ENCODE measurements around the gene TMEM260. TPM values are rescaled to one million over a fixed set of nuclear protein-coding genes. Genes with fewer than 3 reads are reported as not detected.

TMEM260 gene
- total RNA-seq, 5 donors from 2014 or later (not counting 1 experiment from before 2014, with no cell fraction given) = 24.4 to 31.8 (median 27.0) TPM

- no peaks in the 10 kb centered on the region for H3K9me3 Mint-ChIP-seq
- H3K36me3 ChIP-seq (ENCODE audit: control insufficient read depth in 2 of 2, extremely low read depth in 1 of 2, insufficient read depth in 1 of 2, low read length in 1 of 2) = no peaks in the 10 kb centered on the region
- DNase-seq (peak in 1 of 35 experiments; percentile 10), ATAC-seq (replicated peaks in 1 of 4) (no peak)
- no peaks in the 10 kb centered on the region for H3K9me3 ChIP-seq
- H3K36me3 Mint-ChIP-seq = peaks cover 12% of the 10 kb centered on the region
- 0% methylated on average over 1 of the region's 7 CpGs for WGBS (ENCODE audit: insufficient coverage)
- no peaks in the 10 kb centered on the region for H3K4me1 Mint-ChIP-seq
- POLR2A ChIA-PET = no interaction called here
- peaks cover 0 to 8% of the 10 kb centered on the region in 2 experiments for H3K27me3 ChIP-seq (replicated peaks in 1 of 2; ENCODE audit: control insufficient read depth in 2 of 2, extremely low read depth in 1 of 2, insufficient read depth in 2 of 2, low read length in 1 of 2)
- no peaks in the 10 kb centered on the region for H3K4me1 ChIP-seq (ENCODE audit: control insufficient read depth in 1 of 2, extremely low read depth in 1 of 2, insufficient read depth in 2 of 2, low read length in 2 of 2)
- no peak overlapping the region for H3K4me3 Mint-ChIP-seq
- H3K27me3 Mint-ChIP-seq = peaks cover 0 to 3% of the 10 kb centered on the region in 2 donors
- no peak overlapping the region for H3K27ac ChIP-seq (ENCODE audit: low read length)
- CTCF ChIA-PET = interaction anchor here (0.6 to 0.8 kb wide), 3 partner anchors 9 to 1341 kb away, joined by 3 to 4 read pairs (median 4); no protein-coding TSS in a partner anchor
- no peak overlapping the region for H3K27ac Mint-ChIP-seq
- no peak overlapping the region for H3K4me3 ChIP-seq (ENCODE audit: control insufficient read depth in 1 of 2, extremely low read depth in 1 of 2, low read length in 1 of 2)
Observed at GRCh38 chr14:56659964-56660551, 80.5 kb downstream of the TMEM260 start.

GRCh38 chr14:56660677-56661389 lies 81.2 kb downstream of the TMEM260 start:
- Mint-ChIP-seq H3K4me1 (no peaks in the 10 kb centered on the region), H3K27me3 (peaks cover 0 to 3% of the 10 kb centered on the region in 2 donors), H3K9me3 (peaks cover 0 to 7% (median 0%) of the 10 kb centered on the region in 3 donors), H3K4me3 (no peak overlapping the region), H3K27ac (no peak overlapping the region), H3K36me3 (peaks cover 17% of the 10 kb centered on the region)
- peaks cover 0 to 8% of the 10 kb centered on the region in 2 experiments for H3K27me3 ChIP-seq (replicated peaks in 1 of 2; ENCODE audit: control insufficient read depth in 2 of 2, extremely low read depth in 1 of 2, insufficient read depth in 2 of 2, low read length in 1 of 2)
- WGBS (ENCODE audit: insufficient coverage) = 74% methylated on average over 3 of the region's 6 CpGs
- H3K36me3 ChIP-seq (ENCODE audit: control insufficient read depth in 2 of 2, extremely low read depth in 1 of 2, insufficient read depth in 1 of 2, low read length in 1 of 2) = no peaks in the 10 kb centered on the region
- ChIA-PET POLR2A (interaction anchor here in 1 of 2 donors (0.6 kb wide), 1 partner anchor 628 kb away, joined by 13 read pairs; no protein-coding TSS in a partner anchor), CTCF (interaction anchor here in 1 of 2 donors (0.6 kb wide), 1 partner anchor 1066 kb away, joined by 7 read pairs; no protein-coding TSS in a partner anchor)
- no peak overlapping the region for H3K4me3 ChIP-seq (ENCODE audit: control insufficient read depth in 1 of 2, extremely low read depth in 1 of 2, low read length in 1 of 2)
- ATAC-seq (replicated peaks in 1 of 4) (no peak), DNase-seq (no peak)
- H3K27ac ChIP-seq (ENCODE audit: low read length) = no peak overlapping the region
- H3K9me3 ChIP-seq = no peaks in the 10 kb centered on the region
- H3K4me1 ChIP-seq (ENCODE audit: control insufficient read depth in 1 of 2, extremely low read depth in 1 of 2, insufficient read depth in 2 of 2, low read length in 2 of 2) = no peaks in the 10 kb centered on the region

GRCh38 chr14:56661478-56661877 lies 81.9 kb downstream of the TMEM260 start:
- no peak overlapping the region for H3K4me3 ChIP-seq (ENCODE audit: control insufficient read depth in 1 of 2, extremely low read depth in 1 of 2, low read length in 1 of 2)
- Mint-ChIP-seq H3K27me3 (peaks cover 0 to 3% of the 10 kb centered on the region in 2 donors), H3K27ac (no peak overlapping the region), H3K9me3 (peaks cover 3 to 11% (median 4%) of the 10 kb centered on the region in 3 donors), H3K4me3 (no peak overlapping the region), H3K36me3 (peaks cover 17% of the 10 kb centered on the region), H3K4me1 (no peaks in the 10 kb centered on the region)
- no peaks in the 10 kb centered on the region for H3K36me3 ChIP-seq (ENCODE audit: control insufficient read depth in 2 of 2, extremely low read depth in 1 of 2, insufficient read depth in 1 of 2, low read length in 1 of 2)
- no peaks in the 10 kb centered on the region for H3K4me1 ChIP-seq (ENCODE audit: control insufficient read depth in 1 of 2, extremely low read depth in 1 of 2, insufficient read depth in 2 of 2, low read length in 2 of 2)
- ATAC-seq (replicated peaks in 1 of 4) = no peak
- no CpG with 5 or more reads among the region's 1 CpG for WGBS (ENCODE audit: insufficient coverage)
- CTCF ChIA-PET = interaction anchor here in 1 of 2 donors (0.6 kb wide), 1 partner anchor 1067 kb away, joined by 7 read pairs; no protein-coding TSS in a partner anchor
- peaks cover 0 to 8% of the 10 kb centered on the region in 2 experiments for H3K27me3 ChIP-seq (replicated peaks in 1 of 2; ENCODE audit: control insufficient read depth in 2 of 2, extremely low read depth in 1 of 2, insufficient read depth in 2 of 2, low read length in 1 of 2)
- no peaks in the 10 kb centered on the region for H3K9me3 ChIP-seq
- POLR2A ChIA-PET = interaction anchor here in 1 of 2 donors (0.6 kb wide), 1 partner anchor 628 kb away, joined by 13 read pairs; no protein-coding TSS in a partner anchor
- no peak overlapping the region for H3K27ac ChIP-seq (ENCODE audit: low read length)
- no peak for DNase-seq

GRCh38 chr14:56664811-56665421 lies 85.3 kb downstream of the TMEM260 start:
- Mint-ChIP-seq H3K9me3 (peaks cover 3 to 16% (median 9%) of the 10 kb centered on the region in 3 donors), H3K27me3 (peaks cover 0 to 3% of the 10 kb centered on the region in 2 donors), H3K4me3 (no peak overlapping the region), H3K36me3 (peaks cover 17% of the 10 kb centered on the region), H3K27ac (no peak overlapping the region), H3K4me1 (no peaks in the 10 kb centered on the region)
- H3K27ac ChIP-seq (ENCODE audit: low read length) = no peak overlapping the region
- H3K4me1 ChIP-seq (ENCODE audit: control insufficient read depth in 1 of 2, extremely low read depth in 1 of 2, insufficient read depth in 2 of 2, low read length in 2 of 2) = no peaks in the 10 kb centered on the region
- H3K36me3 ChIP-seq (ENCODE audit: control insufficient read depth in 2 of 2, extremely low read depth in 1 of 2, insufficient read depth in 1 of 2, low read length in 1 of 2) = no peaks in the 10 kb centered on the region
- WGBS (ENCODE audit: insufficient coverage) = 88% methylated on average over 5 of the region's 12 CpGs
- ATAC-seq (replicated peaks in 1 of 4) (no peak), DNase-seq (no peak)
- CTCF ChIA-PET = interaction anchor here in 1 of 2 donors (0.6 to 0.7 kb wide), 2 partner anchors 154 to 1546 kb away, joined by 3 read pairs; no protein-coding TSS in a partner anchor
- H3K27me3 ChIP-seq (replicated peaks in 1 of 2; ENCODE audit: control insufficient read depth in 2 of 2, extremely low read depth in 1 of 2, insufficient read depth in 2 of 2, low read length in 1 of 2) = peaks cover 0 to 5% of the 10 kb centered on the region in 2 experiments
- POLR2A ChIA-PET = no interaction called here
- no peak overlapping the region for H3K4me3 ChIP-seq (ENCODE audit: control insufficient read depth in 1 of 2, extremely low read depth in 1 of 2, low read length in 1 of 2)
- H3K9me3 ChIP-seq = no peaks in the 10 kb centered on the region

- no peak for ATAC-seq (replicated peaks in 1 of 4)
- Histone ChIP-seq H3K36me3 (ENCODE audit: control insufficient read depth in 2 of 2, extremely low read depth in 1 of 2, insufficient read depth in 1 of 2, low read length in 1 of 2) (no peaks in the 10 kb centered on the region), H3K27ac (ENCODE audit: low read length) (no peak overlapping the region), H3K27me3 (replicated peaks in 1 of 2; ENCODE audit: control insufficient read depth in 2 of 2, extremely low read depth in 1 of 2, insufficient read depth in 2 of 2, low read length in 1 of 2) (peaks cover 0 to 5% of the 10 kb centered on the region in 2 experiments), H3K4me3 (ENCODE audit: control insufficient read depth in 1 of 2, extremely low read depth in 1 of 2, low read length in 1 of 2) (no peak overlapping the region), H3K4me1 (ENCODE audit: control insufficient read depth in 1 of 2, extremely low read depth in 1 of 2, insufficient read depth in 2 of 2, low read length in 2 of 2) (no peaks in the 10 kb centered on the region), H3K9me3 (no peaks in the 10 kb centered on the region)
- peaks cover 0 to 3% of the 10 kb centered on the region in 2 donors for H3K27me3 Mint-ChIP-seq
- H3K27ac Mint-ChIP-seq = no peak overlapping the region
- 93% methylated on average over 4 of the region's 7 CpGs for WGBS (ENCODE audit: insufficient coverage)
- H3K4me3 Mint-ChIP-seq = no peak overlapping the region
- DNase-seq = no peak
- peaks cover 17% of the 10 kb centered on the region for H3K36me3 Mint-ChIP-seq
- POLR2A ChIA-PET = no interaction called here
- H3K9me3 Mint-ChIP-seq = peaks cover 3 to 16% (median 9%) of the 10 kb centered on the region in 3 donors
- CTCF ChIA-PET = no interaction called here
- H3K4me1 Mint-ChIP-seq = no peaks in the 10 kb centered on the region
Observed at GRCh38 chr14:56666294-56666693, 86.7 kb downstream of the TMEM260 start.

GRCh38 chr14:56666716-56667115 lies 87.1 kb downstream of the TMEM260 start:
- Histone ChIP-seq H3K36me3 (ENCODE audit: control insufficient read depth in 2 of 2, extremely low read depth in 1 of 2, insufficient read depth in 1 of 2, low read length in 1 of 2) (no peaks in the 10 kb centered on the region), H3K27ac (ENCODE audit: low read length) (no peak overlapping the region), H3K4me1 (ENCODE audit: control insufficient read depth in 1 of 2, extremely low read depth in 1 of 2, insufficient read depth in 2 of 2, low read length in 2 of 2) (no peaks in the 10 kb centered on the region), H3K9me3 (no peaks in the 10 kb centered on the region), H3K27me3 (replicated peaks in 1 of 2; ENCODE audit: control insufficient read depth in 2 of 2, extremely low read depth in 1 of 2, insufficient read depth in 2 of 2, low read length in 1 of 2) (peaks cover 0 to 5% of the 10 kb centered on the region in 2 experiments), H3K4me3 (ENCODE audit: control insufficient read depth in 1 of 2, extremely low read depth in 1 of 2, low read length in 1 of 2) (no peak overlapping the region)
- POLR2A ChIA-PET = no interaction called here
- Mint-ChIP-seq H3K36me3 (peaks cover 17% of the 10 kb centered on the region), H3K27ac (no peak overlapping the region), H3K9me3 (peaks cover 3 to 16% (median 9%) of the 10 kb centered on the region in 3 donors), H3K4me1 (no peaks in the 10 kb centered on the region), H3K27me3 (peaks cover 0 to 3% of the 10 kb centered on the region in 2 donors), H3K4me3 (no peak overlapping the region)
- no peak for ATAC-seq (replicated peaks in 1 of 4)
- no peak for DNase-seq
- CTCF ChIA-PET = no interaction called here
- WGBS (ENCODE audit: insufficient coverage) = no CpG with 5 or more reads among the region's 3 CpGs
